ENCODE results near the gene MFSD12. TPM values are rescaled to one million over a fixed set of nuclear protein-coding genes. Genes with fewer than 3 reads are reported as not detected.

The MFSD12 gene
- total and polyA plus RNA-seq, 2 of the 8 experiments (the other 6 are each of a cell fraction or from before 2014, with no cell fraction given), result 59.6 to 71.3 TPM

DNA sequence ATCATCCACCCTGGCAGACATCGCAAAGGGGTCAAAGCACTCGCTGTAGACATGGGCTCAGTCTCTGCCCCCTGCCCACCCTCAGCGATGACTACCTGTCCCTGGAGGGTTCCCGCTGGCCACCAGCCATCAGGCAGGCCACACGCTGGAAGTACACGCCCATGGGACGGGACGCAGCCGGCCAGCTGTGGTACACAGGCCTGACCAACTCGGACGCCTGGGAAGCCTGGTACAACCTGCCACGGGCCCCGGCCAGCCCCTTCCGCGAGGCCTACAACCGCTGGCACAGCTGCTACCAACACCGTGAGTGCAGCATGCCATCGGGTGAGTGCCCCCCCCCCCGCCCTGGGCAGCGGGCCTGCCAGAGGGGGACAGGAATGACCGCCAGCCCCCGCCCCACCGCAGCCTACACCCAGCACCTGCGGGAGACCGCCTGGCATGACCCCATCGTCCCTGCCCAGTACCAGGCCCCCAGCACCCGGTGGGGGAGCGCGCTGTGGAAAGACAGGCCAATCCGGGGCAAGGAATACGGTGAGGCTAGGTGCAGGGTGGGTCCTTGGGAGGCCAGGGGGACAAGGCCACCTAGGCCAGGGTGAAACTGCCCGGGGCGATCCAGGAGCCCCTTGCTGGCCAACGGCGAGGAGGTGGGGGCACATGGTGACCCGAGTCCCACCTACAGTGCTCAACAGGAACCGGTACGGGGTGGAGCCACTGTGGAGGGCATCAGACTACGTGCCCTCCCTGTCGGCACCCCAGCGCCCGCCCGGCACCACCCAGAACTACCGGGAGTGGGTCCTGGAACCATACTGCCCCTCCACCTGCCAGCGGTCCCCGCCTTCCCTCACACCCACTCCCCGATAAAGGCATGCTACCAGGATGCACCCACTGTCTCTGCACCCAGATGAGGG, 14.0 kb downstream of the MFSD12 start (continued):
- TF ChIP-seq EZH2 (IDR thresholded peaks at IDR 0.05; ENCODE audit: low read depth, low read length, severe bottlenecking) (no peak), SUZ12 (IDR thresholded peaks at IDR 0.05; ENCODE audit: low read length) (no peak), CREB1 (IDR thresholded peaks at IDR 0.05) (no peak), CBX5 (IDR thresholded peaks at IDR 0.05; ENCODE audit: low read depth, low read length) (no peak), POU5F1 (IDR thresholded peaks at IDR 0.05; ENCODE audit: low read depth, low read length) (no peak), BRCA1 (IDR thresholded peaks at IDR 0.05; ENCODE audit: low read depth, low read length) (no peak)

Measured in H1 (cell line).